ENCODE results near the gene STX16.

DNA sequence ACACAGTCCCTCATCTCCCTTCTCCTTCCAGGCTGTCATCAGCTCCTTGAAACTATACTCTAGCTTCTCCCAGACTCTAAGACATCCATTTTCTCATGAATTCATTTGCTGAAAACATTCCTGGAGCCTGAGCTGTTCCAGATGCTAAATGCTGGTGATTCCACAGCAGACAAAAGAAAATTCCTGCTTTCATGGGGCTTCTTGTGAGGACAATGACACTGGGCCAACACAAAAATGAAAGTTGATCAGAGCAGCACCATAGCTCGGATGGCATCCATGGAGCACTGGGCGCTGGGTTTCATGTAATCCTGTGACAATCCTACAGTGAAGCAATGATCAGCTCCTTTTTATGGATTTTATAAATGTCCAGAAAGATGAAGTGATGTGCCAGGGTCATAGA is 47.4 kb upstream of the STX16 start:
- TF ChIP-seq, protein P1, sequence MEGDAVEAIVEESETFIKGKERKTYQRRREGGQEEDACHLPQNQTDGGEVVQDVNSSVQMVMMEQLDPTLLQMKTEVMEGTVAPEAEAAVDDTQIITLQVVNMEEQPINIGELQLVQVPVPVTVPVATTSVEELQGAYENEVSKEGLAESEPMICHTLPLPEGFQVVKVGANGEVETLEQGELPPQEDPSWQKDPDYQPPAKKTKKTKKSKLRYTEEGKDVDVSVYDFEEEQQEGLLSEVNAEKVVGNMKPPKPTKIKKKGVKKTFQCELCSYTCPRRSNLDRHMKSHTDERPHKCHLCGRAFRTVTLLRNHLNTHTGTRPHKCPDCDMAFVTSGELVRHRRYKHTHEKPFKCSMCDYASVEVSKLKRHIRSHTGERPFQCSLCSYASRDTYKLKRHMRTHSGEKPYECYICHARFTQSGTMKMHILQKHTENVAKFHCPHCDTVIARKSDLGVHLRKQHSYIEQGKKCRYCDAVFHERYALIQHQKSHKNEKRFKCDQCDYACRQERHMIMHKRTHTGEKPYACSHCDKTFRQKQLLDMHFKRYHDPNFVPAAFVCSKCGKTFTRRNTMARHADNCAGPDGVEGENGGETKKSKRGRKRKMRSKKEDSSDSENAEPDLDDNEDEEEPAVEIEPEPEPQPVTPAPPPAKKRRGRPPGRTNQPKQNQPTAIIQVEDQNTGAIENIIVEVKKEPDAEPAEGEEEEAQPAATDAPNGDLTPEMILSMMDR (IDR thresholded peaks at IDR 0.05): no peak
- TF ChIP-seq POLR2A (IDR thresholded peaks at IDR 0.05): no peak
